ENCODE measurements around the gene MRPL28. TPM values are rescaled to one million over a fixed set of nuclear protein-coding genes. Genes with fewer than 3 reads are reported as not detected.
A peak's percentile ranks its signal among the peaks of the same experiment; 100 is the strongest.

MRPL28 gene
- total RNA-seq, 2 donors from 2014 or later = 89.0 to 90.3 TPM

- no peak for DNase-seq (ENCODE audit: low spot score)
- no peak for TF ChIP-seq CTCF (IDR thresholded peaks at IDR 0.05)
- H3K4me3 ChIP-seq = no peak overlapping the region
- H3K27me3 ChIP-seq = no peaks in the 10 kb centered on the region
- no peak overlapping the region for H3K27ac ChIP-seq
- no peaks in the 10 kb centered on the region for H3K9me3 ChIP-seq
- no peaks in the 10 kb centered on the region for H3K36me3 ChIP-seq
- peaks cover 0 to 5% of the 10 kb centered on the region in 2 donors for H3K4me1 ChIP-seq
Observed at GRCh38 chr16:405548-406506, 35.5 kb upstream of the MRPL28 start.

GRCh38 chr16:404971-405486 is 34.7 kb upstream of the MRPL28 start:
- no peak for DNase-seq (ENCODE audit: low spot score)
- TF ChIP-seq CTCF (IDR thresholded peaks at IDR 0.05) = no peak

GRCh38 chr16:401468-402348 is 31.4 kb upstream of the MRPL28 start, which contains the start of gene DECR2:
TSS of gene DECR2 (plus strand) at chr16:401885. CDS start at chr16:401964, 79 bp downstream.
- peaks cover 0 to 16% of the 10 kb centered on the region in 2 donors for H3K4me1 ChIP-seq

More at GRCh38 chr16:404971-405486, 34.7 kb upstream of the MRPL28 start:
- Histone ChIP-seq H3K27ac (no peak overlapping the region), H3K9me3 (no peaks in the 10 kb centered on the region), H3K27me3 (no peaks in the 10 kb centered on the region), H3K4me3 (no peak overlapping the region), H3K36me3 (no peaks in the 10 kb centered on the region), H3K4me1 (peaks cover 0 to 10% of the 10 kb centered on the region in 2 donors)

GRCh38 chr16:400061-400591 is 29.8 kb upstream of the MRPL28 start:
- H3K27ac ChIP-seq = peak overlapping the region in 1 of 2 donors; percentile 95
- peaks cover 0 to 23% of the 10 kb centered on the region in 2 donors for H3K4me1 ChIP-seq
- no peak for DNase-seq (ENCODE audit: low spot score)
- H3K4me3 ChIP-seq = peak overlapping the region in 1 of 2 donors; percentile 77
- no peaks in the 10 kb centered on the region for H3K36me3 ChIP-seq
- TF ChIP-seq CTCF (IDR thresholded peaks at IDR 0.05) = no peak
- no peaks in the 10 kb centered on the region for H3K9me3 ChIP-seq
- no peaks in the 10 kb centered on the region for H3K27me3 ChIP-seq

More at GRCh38 chr16:401468-402348, 31.4 kb upstream of the MRPL28 start, which contains the start of gene DECR2:
- peak; percentile 93 for DNase-seq (ENCODE audit: low spot score)
- Histone ChIP-seq H3K27me3 (no peaks in the 10 kb centered on the region), H3K4me3 (peak within 1 kb of the TSS; percentile 71 to 77), H3K36me3 (no peaks in the 10 kb centered on the region), H3K27ac (peak within 1 kb of the TSS; percentile 90 to 95), H3K9me3 (no peaks in the 10 kb centered on the region)
- peak; percentile 50 to 78 for TF ChIP-seq CTCF (IDR thresholded peaks at IDR 0.05)

GRCh38 chr16:399340-400019 is 29.1 kb upstream of the MRPL28 start:
- no peaks in the 10 kb centered on the region for H3K36me3 ChIP-seq
- no peaks in the 10 kb centered on the region for H3K27me3 ChIP-seq
- H3K4me1 ChIP-seq = peaks cover 0 to 23% of the 10 kb centered on the region in 2 donors
- H3K4me3 ChIP-seq = no peak overlapping the region
- no peaks in the 10 kb centered on the region for H3K9me3 ChIP-seq
- no peak for TF ChIP-seq CTCF (IDR thresholded peaks at IDR 0.05)
- no peak overlapping the region for H3K27ac ChIP-seq
- no peak for DNase-seq (ENCODE audit: low spot score)

Data from right atrium auricular region (tissue), 2 donors.